ENCODE measurements around the gene KCNQ5.

DNA sequence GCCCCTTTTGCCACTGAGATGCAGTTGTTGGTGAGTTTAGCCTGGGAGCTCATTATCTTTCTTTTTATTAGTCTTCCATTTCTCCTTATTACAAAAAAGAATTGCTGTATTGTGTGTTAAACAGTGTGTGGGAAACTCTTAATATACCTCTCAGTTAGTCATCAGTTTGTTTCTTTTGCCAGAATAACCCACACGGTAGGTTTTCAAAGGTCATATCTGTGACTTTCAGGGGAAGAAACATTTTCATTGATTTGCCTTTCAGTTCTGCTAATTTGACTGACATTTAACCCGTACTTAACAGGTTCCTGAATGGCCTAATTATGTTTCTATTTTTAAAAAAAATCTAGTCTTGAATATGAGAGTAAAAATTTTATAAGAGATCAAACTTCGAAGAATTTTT, 458.1 kb downstream of the KCNQ5 start:
- no peak for TF ChIP-seq POLR2A (IDR thresholded peaks at IDR 0.05)
- TF ChIP-seq, protein P1, sequence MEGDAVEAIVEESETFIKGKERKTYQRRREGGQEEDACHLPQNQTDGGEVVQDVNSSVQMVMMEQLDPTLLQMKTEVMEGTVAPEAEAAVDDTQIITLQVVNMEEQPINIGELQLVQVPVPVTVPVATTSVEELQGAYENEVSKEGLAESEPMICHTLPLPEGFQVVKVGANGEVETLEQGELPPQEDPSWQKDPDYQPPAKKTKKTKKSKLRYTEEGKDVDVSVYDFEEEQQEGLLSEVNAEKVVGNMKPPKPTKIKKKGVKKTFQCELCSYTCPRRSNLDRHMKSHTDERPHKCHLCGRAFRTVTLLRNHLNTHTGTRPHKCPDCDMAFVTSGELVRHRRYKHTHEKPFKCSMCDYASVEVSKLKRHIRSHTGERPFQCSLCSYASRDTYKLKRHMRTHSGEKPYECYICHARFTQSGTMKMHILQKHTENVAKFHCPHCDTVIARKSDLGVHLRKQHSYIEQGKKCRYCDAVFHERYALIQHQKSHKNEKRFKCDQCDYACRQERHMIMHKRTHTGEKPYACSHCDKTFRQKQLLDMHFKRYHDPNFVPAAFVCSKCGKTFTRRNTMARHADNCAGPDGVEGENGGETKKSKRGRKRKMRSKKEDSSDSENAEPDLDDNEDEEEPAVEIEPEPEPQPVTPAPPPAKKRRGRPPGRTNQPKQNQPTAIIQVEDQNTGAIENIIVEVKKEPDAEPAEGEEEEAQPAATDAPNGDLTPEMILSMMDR (IDR thresholded peaks at IDR 0.05), result no peak

Measured in thyroid gland (tissue), 4 donors.